HUES48 (cell line): ENCODE measurements around the gene KPTN.

Experiments used
- H3K27ac ChIP-seq: one replicate; pipeline ENCODE4 v1.7.0; 2013; ENCODE audit warnings: low read depth, low read length, inconsistent platforms
- H3K27me3 ChIP-seq: 2 replicates; pipeline ENCODE4 v1.6.1; 2013; ENCODE audit warnings: mild to moderate bottlenecking, low read length; ENCODE audit not compliant: control insufficient read depth, insufficient read depth
- H3K36me3 ChIP-seq: 2 replicates; pipeline ENCODE4 v1.6.1; 2013; ENCODE audit warnings: low read length; ENCODE audit not compliant: control insufficient read depth, insufficient read depth
- H3K4me1 ChIP-seq: 2 replicates; pipeline ENCODE4 v1.6.1; 2013; ENCODE audit warnings: mild to moderate bottlenecking, low read length; ENCODE audit not compliant: control insufficient read depth, insufficient read depth
- H3K4me3 ChIP-seq: 2 replicates; pipeline ENCODE4 v1.5.1; 2013; ENCODE audit warnings: mild to moderate bottlenecking, low read depth, low read length
- H3K9ac ChIP-seq: 2 replicates; pipeline ENCODE4 v1.6.1; 2013; ENCODE audit warnings: mild to moderate bottlenecking, low read depth, low read length, moderate library complexity
- H3K9me3 ChIP-seq: 2 replicates; pipeline ENCODE4 v1.6.1; 2013; ENCODE audit warnings: low read length; ENCODE audit not compliant: control insufficient read depth, insufficient read depth

Gene KPTN

DNA sequence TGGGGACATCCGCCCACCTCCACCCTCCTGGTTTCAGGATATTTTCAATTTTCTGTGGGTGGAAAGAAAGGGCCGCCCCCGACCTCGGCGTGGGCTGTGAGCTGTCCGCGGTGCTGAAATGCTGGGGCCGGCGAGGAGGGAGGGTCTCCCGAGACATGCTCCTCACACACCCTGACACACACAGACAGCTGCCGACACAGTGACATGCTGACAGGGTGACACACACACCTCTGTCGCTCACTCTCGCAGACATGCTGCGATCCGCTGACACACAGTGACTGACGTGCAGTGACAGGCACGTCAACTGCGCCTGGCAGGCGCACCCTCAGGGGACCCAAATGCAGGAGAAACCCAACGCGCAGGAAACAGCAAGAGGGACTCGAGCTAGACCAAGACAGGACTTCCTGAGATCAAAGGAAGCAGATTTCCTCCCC, 39.6 kb downstream of the KPTN start:
- Histone ChIP-seq H3K9me3 (no peaks in the 10 kb centered on the region), H3K27me3 (peaks cover 19% of the 10 kb centered on the region), H3K27ac (no peak overlapping the region), H3K4me1 (peaks cover 10% of the 10 kb centered on the region; the same call in 1 of the 2 replicates), H3K4me3 (no peak overlapping the region), H3K9ac (no peak overlapping the region), H3K36me3 (no peaks in the 10 kb centered on the region)

DNA sequence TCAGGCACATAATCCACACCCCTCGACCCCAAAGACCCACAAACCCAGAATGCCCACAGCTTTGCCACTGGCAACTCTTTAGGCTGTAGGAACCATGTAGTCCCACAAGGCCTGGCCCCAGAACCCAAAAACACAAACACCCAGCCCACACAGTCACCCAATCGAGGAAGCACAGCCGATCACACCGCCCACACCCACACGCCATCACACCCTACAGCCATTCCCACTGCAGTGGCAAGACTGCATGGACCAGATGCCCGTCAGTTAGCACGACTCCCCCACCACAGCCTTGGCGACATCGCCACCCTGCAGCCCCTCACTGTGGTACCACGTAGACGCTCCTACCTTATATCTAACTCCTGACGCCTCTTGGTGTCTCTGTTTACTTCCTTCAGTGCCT, 40.7 kb downstream of the KPTN start:
- Histone ChIP-seq H3K4me1 (0 out of 2 replicates have a peak, but pooled peaks cover 5% of the 10 kb centered on the region), H3K27me3 (peaks cover 17% of the 10 kb centered on the region), H3K36me3 (no peaks in the 10 kb centered on the region), H3K27ac (no peak overlapping the region), H3K9ac (no peak overlapping the region), H3K9me3 (no peaks in the 10 kb centered on the region), H3K4me3 (no peak overlapping the region)

DNA sequence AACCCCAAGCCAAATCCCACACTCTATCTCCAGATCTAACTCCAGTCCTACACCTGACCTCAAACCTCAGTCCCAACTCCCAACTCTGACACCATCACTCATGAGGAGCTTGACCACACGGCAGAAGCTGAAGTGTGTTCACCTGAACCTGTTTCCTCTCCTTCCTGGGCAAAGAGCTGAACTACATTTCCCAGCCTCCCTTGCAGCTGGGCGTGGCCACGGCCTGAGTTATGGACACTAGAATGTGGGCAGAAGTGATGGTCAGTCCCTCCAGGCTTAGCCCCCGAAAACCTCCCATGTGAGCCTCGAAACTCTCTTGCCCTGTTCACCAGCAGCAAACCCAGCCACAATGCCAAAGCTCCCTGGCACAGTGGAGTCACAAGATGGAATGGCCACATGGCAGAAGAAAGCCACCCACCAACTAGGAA, 45.2 kb downstream of the KPTN start:
- H3K27me3 ChIP-seq: no peaks in the 10 kb centered on the region
- no peaks in the 10 kb centered on the region for H3K9me3 ChIP-seq
- H3K27ac ChIP-seq: no peak overlapping the region
- H3K4me1 ChIP-seq: peaks cover 3% of the 10 kb centered on the region; the same call in 1 of the 2 replicates
- no peaks in the 10 kb centered on the region for H3K36me3 ChIP-seq
- H3K4me3 ChIP-seq: no peak overlapping the region
- H3K9ac ChIP-seq: no peak overlapping the region

DNA sequence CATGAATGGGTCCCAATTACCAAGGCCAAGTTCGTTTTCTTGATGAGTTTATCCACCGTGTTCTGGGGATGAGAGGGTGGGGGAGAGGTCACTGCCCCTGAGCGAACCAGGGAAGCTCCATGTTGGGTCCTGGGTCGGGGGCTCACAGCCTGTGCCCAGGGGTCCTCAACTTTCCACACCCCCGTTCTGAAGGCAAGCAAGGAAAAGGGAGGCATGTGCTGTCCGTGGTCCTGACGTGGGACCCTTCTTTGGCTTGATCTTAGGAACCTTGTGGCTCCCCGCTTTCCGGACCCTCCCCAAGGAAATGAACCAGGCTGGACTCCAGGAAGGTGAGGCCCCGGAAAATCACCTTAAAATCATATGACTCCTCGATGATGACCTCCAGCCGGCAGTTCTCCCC, 46.5 kb downstream of the KPTN start:
- Histone ChIP-seq H3K9me3 (no peaks in the 10 kb centered on the region), H3K36me3 (no peaks in the 10 kb centered on the region), H3K4me3 (no peak overlapping the region), H3K27me3 (no peaks in the 10 kb centered on the region), H3K4me1 (peaks cover 3% of the 10 kb centered on the region; the same call in 1 of the 2 replicates), H3K9ac (no peak overlapping the region), H3K27ac (no peak overlapping the region)

DNA sequence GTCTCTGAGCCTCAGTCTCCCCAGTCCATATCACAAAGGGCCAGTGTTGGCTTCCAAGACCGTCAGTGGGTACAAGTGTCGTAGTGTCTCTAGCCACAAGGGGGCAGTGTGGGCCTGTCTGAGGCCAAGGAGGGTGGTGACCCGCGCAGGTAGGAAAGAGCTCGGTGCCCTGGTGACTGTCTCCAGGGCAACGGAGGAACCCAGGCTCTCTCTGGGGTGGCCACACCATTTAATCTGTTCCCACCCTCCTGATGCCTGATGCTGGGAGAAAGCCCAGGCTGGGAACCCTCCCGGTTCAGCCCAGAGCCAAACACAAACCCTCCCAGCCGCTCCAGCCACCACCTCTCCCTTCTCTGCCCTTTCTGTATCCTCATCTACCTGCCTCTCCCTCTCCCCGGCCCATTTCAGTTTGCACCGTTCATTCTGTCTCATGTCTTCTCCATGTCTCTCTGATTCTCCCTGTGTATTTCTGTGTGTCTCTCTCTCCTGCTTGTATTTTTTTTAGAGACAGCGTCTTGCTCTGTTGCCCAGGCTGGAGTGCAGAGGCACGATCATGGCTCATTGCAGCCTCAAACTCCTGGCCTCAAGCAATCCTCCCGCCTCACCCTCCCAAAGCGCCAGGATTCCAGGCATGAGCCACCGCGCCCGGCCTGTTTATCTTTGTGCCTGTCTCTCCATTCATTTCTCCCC, 47.2 kb downstream of the KPTN start:
- Histone ChIP-seq H3K9ac (no peak overlapping the region), H3K27ac (no peak overlapping the region), H3K4me3 (no peak overlapping the region), H3K9me3 (no peaks in the 10 kb centered on the region), H3K27me3 (no peaks in the 10 kb centered on the region), H3K36me3 (no peaks in the 10 kb centered on the region), H3K4me1 (peaks cover 3% of the 10 kb centered on the region; the same call in 1 of the 2 replicates)

DNA sequence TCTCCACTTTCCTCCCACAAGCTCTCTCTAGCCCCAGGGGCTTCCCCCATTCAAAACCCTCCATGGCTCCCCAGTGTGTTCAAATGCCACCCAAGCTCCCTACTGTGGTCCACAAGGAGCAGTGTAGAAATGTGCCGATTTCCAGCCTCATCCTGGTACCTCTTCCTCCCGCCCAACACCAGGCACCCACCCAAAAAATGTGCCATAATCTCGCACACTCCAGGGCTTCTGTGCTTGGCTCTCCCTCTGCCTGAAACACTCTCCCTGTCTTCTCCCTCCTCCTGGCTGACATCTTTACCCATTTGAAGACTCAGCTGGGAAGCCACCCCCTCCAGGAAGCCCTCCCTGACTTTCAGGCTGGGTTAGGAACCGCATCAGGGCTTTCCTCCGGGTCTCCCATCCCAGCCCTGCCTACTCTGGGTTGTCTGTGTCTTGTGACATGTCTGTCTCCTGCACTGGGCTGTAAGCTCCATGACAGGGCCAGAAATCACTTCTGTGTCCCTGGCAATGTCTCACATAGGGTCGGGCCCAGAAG, 48.1 kb downstream of the KPTN start:
- Histone ChIP-seq H3K27me3 (peaks cover 6% of the 10 kb centered on the region), H3K9me3 (no peaks in the 10 kb centered on the region), H3K9ac (no peak overlapping the region), H3K4me1 (peaks cover 3% of the 10 kb centered on the region; the same call in 1 of the 2 replicates), H3K36me3 (no peaks in the 10 kb centered on the region), H3K27ac (no peak overlapping the region), H3K4me3 (no peak overlapping the region)

DNA sequence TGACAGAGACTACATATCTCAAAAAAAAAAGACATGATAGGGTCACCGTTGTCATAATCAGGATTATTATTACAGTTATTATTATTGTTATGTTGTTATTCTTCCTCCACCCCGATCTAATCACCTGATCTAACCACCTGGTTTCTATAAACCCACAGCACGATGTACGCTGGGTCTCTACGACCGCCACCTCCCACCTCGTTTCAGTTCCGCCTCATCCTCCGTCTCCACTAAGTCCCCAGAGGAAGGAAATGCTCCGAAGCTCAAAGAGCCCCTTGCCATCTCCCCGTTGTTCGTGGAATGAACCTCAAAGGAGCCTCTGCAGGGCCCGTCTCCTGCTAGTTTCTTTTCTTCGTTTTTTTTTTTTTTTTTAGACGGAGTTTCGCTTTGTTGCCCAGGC, 48.8 kb downstream of the KPTN start:
- H3K36me3 ChIP-seq: no peaks in the 10 kb centered on the region
- no peak overlapping the region for H3K9ac ChIP-seq
- no peak overlapping the region for H3K4me3 ChIP-seq
- no peak overlapping the region for H3K27ac ChIP-seq
- H3K27me3 ChIP-seq: peaks cover 14% of the 10 kb centered on the region
- H3K9me3 ChIP-seq: no peaks in the 10 kb centered on the region
- peaks cover 3% of the 10 kb centered on the region; the same call in 1 of the 2 replicates for H3K4me1 ChIP-seq

DNA sequence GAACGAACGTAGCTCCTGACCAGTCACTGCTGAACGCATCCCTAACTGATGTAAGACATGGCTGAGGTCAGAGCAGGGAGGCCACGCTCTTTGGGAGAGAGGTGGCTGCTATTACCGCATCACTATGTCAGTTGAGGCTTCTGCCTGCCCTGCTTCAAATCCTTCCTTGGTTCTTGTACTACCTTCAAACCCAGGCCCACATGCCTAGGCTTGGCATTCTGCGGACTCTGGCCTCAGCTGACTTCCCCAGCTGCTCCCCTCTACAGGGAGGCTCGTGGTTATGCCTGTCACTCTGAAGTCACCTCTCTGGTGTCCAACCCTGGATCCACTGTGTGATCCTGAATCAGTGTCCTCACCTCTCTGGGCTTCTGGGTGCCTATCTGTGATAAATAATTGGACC, 49.9 kb downstream of the KPTN start:
- H3K4me1 ChIP-seq: peaks cover 6% of the 10 kb centered on the region
- no peak overlapping the region for H3K4me3 ChIP-seq
- H3K27ac ChIP-seq: no peak overlapping the region
- H3K27me3 ChIP-seq: peaks cover 25% of the 10 kb centered on the region
- no peak overlapping the region for H3K9ac ChIP-seq
- no peaks in the 10 kb centered on the region for H3K36me3 ChIP-seq
- H3K9me3 ChIP-seq: no peaks in the 10 kb centered on the region

DNA sequence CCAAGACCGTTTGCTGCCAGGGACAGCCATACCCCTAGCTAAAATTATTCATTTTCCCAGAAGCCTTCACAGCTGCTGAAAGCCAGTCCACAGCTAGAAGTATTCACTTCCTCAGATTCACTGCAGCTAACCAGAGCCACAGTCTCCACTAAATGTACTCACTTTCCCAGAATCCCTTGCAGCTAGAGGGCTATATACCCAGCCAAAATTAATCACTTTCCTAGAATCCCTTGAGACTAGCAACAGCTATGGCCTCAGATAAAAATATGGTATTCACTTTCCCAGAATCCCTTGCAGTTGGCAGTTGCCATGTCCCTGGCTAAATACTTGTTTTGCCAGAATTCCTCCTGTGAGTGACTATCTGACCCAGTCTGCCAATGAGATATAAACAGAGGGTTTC, 50.9 kb downstream of the KPTN start:
- H3K9ac ChIP-seq: no peak overlapping the region
- no peak overlapping the region for H3K4me3 ChIP-seq
- peaks cover 9% of the 10 kb centered on the region for H3K4me1 ChIP-seq
- peaks cover 27% of the 10 kb centered on the region for H3K27me3 ChIP-seq
- H3K36me3 ChIP-seq: no peaks in the 10 kb centered on the region
- H3K9me3 ChIP-seq: no peaks in the 10 kb centered on the region
- H3K27ac ChIP-seq: no peak overlapping the region

DNA sequence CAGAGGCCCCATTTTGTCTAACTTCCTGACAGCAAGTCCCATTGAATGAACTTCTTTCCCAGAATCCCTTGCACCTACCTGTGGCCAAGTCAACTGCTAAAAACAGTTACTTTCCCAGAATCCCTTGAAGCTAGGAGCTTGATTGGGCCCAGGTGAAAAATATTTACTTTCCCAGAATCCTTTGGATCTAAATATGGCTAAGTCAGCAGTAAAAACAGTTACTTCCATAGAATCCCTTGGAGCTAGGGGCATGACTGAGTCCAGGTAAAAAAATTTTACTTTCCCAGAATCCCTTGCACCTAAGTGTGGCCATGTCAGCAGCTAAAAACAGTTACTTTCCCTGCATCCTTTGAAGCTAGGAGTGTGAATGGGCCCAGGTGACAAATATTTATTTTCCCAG, 51.5 kb downstream of the KPTN start:
- H3K36me3 ChIP-seq: no peaks in the 10 kb centered on the region
- no peaks in the 10 kb centered on the region for H3K9me3 ChIP-seq
- peaks cover 13% of the 10 kb centered on the region for H3K4me1 ChIP-seq
- no peak overlapping the region for H3K4me3 ChIP-seq
- H3K27me3 ChIP-seq: peaks cover 27% of the 10 kb centered on the region
- no peak overlapping the region for H3K9ac ChIP-seq
- no peak overlapping the region for H3K27ac ChIP-seq

DNA sequence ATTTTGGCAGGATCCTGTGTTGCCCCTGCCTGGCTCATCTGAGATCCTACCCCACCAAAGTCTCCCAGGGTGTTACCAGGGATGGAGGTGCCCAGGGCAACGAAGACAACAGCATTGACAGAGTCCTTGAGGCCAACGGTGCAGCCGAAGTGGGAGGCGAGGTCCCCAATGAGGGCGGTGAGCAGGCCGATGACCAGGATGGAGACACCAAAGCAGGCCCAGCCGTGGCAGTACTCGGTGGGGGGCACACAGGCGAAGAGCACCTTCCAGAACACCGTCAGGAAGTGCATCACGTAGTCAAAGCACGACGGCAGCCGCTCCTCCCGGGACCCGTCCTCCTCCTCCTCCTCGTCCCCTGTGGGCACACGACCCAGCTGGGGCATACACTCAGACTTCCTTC, 51.9 kb downstream of the KPTN start:
- Histone ChIP-seq H3K9me3 (no peaks in the 10 kb centered on the region), H3K9ac (no peak overlapping the region), H3K36me3 (no peaks in the 10 kb centered on the region), H3K27ac (no peak overlapping the region), H3K4me1 (peaks cover 13% of the 10 kb centered on the region), H3K4me3 (no peak overlapping the region), H3K27me3 (peaks cover 27% of the 10 kb centered on the region)
